HUES6 (cell line): ENCODE data around the gene DIS3L2.

Source experiments
- H3K27ac ChIP-seq: 2 replicates; pipeline ENCODE4 v1.7.0; 2013; ENCODE audit warnings: low read depth, mild to moderate bottlenecking, low read length, inconsistent platforms
- H3K27me3 ChIP-seq: 2 replicates; pipeline ENCODE4 v1.6.1; 2013; ENCODE audit warnings: low read length; ENCODE audit not compliant: control insufficient read depth, insufficient read depth
- H3K36me3 ChIP-seq: 2 replicates; pipeline ENCODE4 v1.6.1; 2013; ENCODE audit warnings: low read length; ENCODE audit not compliant: control insufficient read depth, insufficient read depth
- H3K4me1 ChIP-seq: 2 replicates; pipeline ENCODE4 v1.6.1; 2013; ENCODE audit warnings: low read length; ENCODE audit not compliant: control insufficient read depth, insufficient read depth
- H3K4me3 ChIP-seq: 2 replicates; pipeline ENCODE4 v1.5.1; 2013; ENCODE audit warnings: low read depth, low read length
- H3K9ac ChIP-seq: one replicate; pipeline ENCODE4 v1.6.1; 2013; ENCODE audit warnings: mild to moderate bottlenecking, low read length
- H3K9me3 ChIP-seq: 2 replicates; pipeline ENCODE4 v1.6.1; 2013; ENCODE audit warnings: low read depth, low read length; ENCODE audit not compliant: control insufficient read depth, insufficient read depth

The DIS3L2 gene

GRCh38 chr2:231923951-231924888, 37.3 kb upstream of the DIS3L2 start:
- Histone ChIP-seq H3K27me3 (peaks cover 71% of the 10 kb centered on the region), H3K4me1 (peaks cover 19% of the 10 kb centered on the region), H3K4me3 (no peak overlapping the region)

GRCh38 chr2:231924889-231925275, 36.6 kb upstream of the DIS3L2 start:
- Histone ChIP-seq H3K36me3 (no peaks in the 10 kb centered on the region), H3K4me3 (peak overlapping the region; percentile 76), H3K9ac (no peak overlapping the region), H3K27me3 (peaks cover 78% of the 10 kb centered on the region), H3K4me1 (peaks cover 19% of the 10 kb centered on the region), H3K27ac (no peak overlapping the region), H3K9me3 (no peaks in the 10 kb centered on the region)

More at GRCh38 chr2:231923951-231924888, 37.3 kb upstream of the DIS3L2 start:
- Histone ChIP-seq H3K9me3 (no peaks in the 10 kb centered on the region), H3K27ac (no peak overlapping the region), H3K36me3 (no peaks in the 10 kb centered on the region), H3K9ac (no peak overlapping the region)

- Histone ChIP-seq H3K9ac (peak overlapping the region; percentile 35), H3K4me1 (peaks cover 19% of the 10 kb centered on the region), H3K27me3 (peaks cover 78% of the 10 kb centered on the region), H3K9me3 (no peaks in the 10 kb centered on the region), H3K36me3 (no peaks in the 10 kb centered on the region), H3K4me3 (peak overlapping the region; percentile 76), H3K27ac (no peak overlapping the region)
Measured at GRCh38 chr2:231925303-231926179, 36.0 kb upstream of the DIS3L2 start.

GRCh38 chr2:231926180-231926741, 35.3 kb upstream of the DIS3L2 start, which contains the start of gene NPPC:
NPPC (minus strand) TSS chr2:231926396; CDS start chr2:231926249, 147 bp downstream.
- Histone ChIP-seq H3K9me3 (no peaks in the 10 kb centered on the region), H3K4me1 (peaks cover 19% of the 10 kb centered on the region), H3K27me3 (peaks cover 85% of the 10 kb centered on the region), H3K4me3 (peak within 1 kb of the TSS; percentile 76), H3K36me3 (no peaks in the 10 kb centered on the region), H3K9ac (peak within 1 kb of the TSS; percentile 35), H3K27ac (no peak within 1 kb of the TSS)

GRCh38 chr2:231926761-231927565, 34.5 kb upstream of the DIS3L2 start:
- Histone ChIP-seq H3K27me3 (peaks cover 86% of the 10 kb centered on the region), H3K9ac (no peak overlapping the region), H3K4me1 (peaks cover 19% of the 10 kb centered on the region), H3K4me3 (peak overlapping the region; percentile 76), H3K27ac (no peak overlapping the region), H3K36me3 (no peaks in the 10 kb centered on the region), H3K9me3 (no peaks in the 10 kb centered on the region)

GRCh38 chr2:231927566-231927890, 34.0 kb upstream of the DIS3L2 start:
- H3K27me3 ChIP-seq = peaks cover 81% of the 10 kb centered on the region
- peaks cover 19% of the 10 kb centered on the region for H3K4me1 ChIP-seq
- no peaks in the 10 kb centered on the region for H3K9me3 ChIP-seq
- H3K9ac ChIP-seq = no peak overlapping the region
- H3K4me3 ChIP-seq = no peak overlapping the region
- no peak overlapping the region for H3K27ac ChIP-seq
- H3K36me3 ChIP-seq = no peaks in the 10 kb centered on the region

- peaks cover 72% of the 10 kb centered on the region for H3K27me3 ChIP-seq
- H3K27ac ChIP-seq = no peak overlapping the region
- no peaks in the 10 kb centered on the region for H3K36me3 ChIP-seq
- H3K4me3 ChIP-seq = no peak overlapping the region
- no peak overlapping the region for H3K9ac ChIP-seq
- peaks cover 19% of the 10 kb centered on the region for H3K4me1 ChIP-seq
- H3K9me3 ChIP-seq = no peaks in the 10 kb centered on the region
Measured at GRCh38 chr2:231928481-231928880, 33.0 kb upstream of the DIS3L2 start.

GRCh38 chr2:231928901-231929725, 32.4 kb upstream of the DIS3L2 start:
- Histone ChIP-seq H3K27me3 (peaks cover 66% of the 10 kb centered on the region), H3K9me3 (no peaks in the 10 kb centered on the region), H3K9ac (no peak overlapping the region), H3K27ac (no peak overlapping the region), H3K36me3 (no peaks in the 10 kb centered on the region), H3K4me3 (no peak overlapping the region), H3K4me1 (peaks cover 17% of the 10 kb centered on the region)

GRCh38 chr2:231929961-231930592, 31.4 kb upstream of the DIS3L2 start:
- H3K27me3 ChIP-seq = peaks cover 56% of the 10 kb centered on the region
- no peaks in the 10 kb centered on the region for H3K36me3 ChIP-seq
- no peak overlapping the region for H3K4me3 ChIP-seq
- H3K4me1 ChIP-seq = peaks cover 7% of the 10 kb centered on the region
- no peaks in the 10 kb centered on the region for H3K9me3 ChIP-seq
- no peak overlapping the region for H3K27ac ChIP-seq
- no peak overlapping the region for H3K9ac ChIP-seq
